Measurements from ENCODE around the gene CST8.

CST8 gene

GRCh38 chr20:23524146-23524545, 33.2 kb downstream of the CST8 start:
- DNase-seq: no peak

- no peak for DNase-seq
These were observed 35.9 kb downstream of the CST8 start for GRCh38 chr20:23526850-23527249.

DNA sequence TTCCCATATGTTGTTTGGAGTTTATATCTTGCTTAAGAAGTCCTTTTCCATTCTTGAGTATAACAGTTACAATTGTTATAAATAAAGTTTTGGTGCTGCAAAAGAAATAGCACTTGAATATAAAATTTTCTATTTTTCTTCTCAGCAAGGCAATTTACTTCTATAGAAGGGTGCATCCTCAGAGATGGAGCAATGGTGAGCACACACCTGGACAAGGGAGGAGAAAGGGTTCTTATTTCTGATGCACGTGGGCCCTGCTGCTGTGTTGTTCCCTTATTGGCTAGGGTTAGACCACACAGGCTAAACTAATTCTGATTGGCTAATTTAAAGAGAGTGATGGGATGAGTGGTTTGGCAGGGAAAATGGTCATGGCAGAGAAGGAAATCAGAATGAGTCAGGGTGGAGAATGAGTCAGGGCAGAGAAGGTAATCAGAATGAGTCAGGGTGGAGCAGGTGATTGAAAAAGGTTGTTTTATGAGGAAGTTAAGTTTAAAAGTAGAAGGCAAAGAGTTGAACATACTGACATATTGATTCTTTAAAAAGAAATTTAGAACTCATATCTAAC, 38.0 kb downstream of the CST8 start:
- no peak for DNase-seq

DNA sequence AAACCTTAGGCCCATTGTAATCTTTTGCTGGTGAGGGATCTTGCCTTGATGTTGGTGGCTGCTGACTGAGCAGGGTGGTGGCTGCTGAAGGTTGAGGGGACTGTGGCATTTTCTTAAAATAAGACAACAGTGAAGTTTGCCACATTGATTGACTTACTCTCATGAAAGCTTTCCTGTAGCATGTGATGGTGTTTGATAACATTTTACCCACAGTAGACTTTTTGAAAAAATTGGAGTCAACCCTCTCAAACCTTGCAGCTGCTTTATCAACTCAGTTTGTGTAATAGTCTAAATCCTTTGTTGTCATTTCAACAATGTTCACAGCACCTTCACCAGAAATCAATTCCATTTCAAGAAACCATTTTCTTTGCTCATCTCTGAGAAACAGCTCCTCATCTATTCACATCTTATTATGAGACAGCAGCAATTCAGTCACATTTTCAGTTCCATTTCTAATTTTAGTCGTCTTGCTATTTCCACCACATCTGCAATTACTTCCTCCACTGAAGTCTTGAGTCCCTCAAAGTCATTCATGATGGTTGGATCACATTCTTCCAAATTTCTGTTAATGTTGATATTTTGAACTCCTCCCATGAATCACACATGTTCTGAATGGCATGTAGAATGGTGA, 40.1 kb downstream of the CST8 start:
- DNase-seq: no peak

DNA sequence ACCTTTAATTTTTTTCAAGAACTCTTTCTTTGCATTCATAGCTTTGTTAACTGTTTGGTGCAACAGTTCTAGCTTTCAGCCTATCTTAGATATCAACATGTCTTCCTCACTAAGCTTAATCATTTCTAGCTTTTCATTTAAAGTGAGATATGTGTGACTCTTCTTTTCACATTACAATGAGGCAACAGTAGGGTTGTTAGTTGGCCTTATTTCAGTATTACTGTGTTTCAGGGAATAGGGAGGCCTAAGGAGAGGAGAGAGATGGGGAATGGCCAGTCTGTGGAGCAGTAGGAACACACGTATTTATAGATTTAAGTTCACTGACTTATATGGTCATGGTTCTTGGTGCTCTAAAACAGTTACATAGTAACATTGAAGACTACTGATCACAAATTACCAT, 41.6 kb downstream of the CST8 start:
- DNase-seq: no peak

GRCh38 chr20:23533161-23533560, 42.2 kb downstream of the CST8 start:
- DNase-seq: no peak

GRCh38 chr20:23534801-23535593, 44.1 kb downstream of the CST8 start:
- DNase-seq: no peak

- DNase-seq: no peak
These were observed 45.5 kb downstream of the CST8 start for GRCh38 chr20:23536328-23536974.

- DNase-seq: no peak
These were observed 46.1 kb downstream of the CST8 start for GRCh38 chr20:23537030-23537429.

GRCh38 chr20:23540624-23541023, 49.7 kb downstream of the CST8 start:
- no peak for DNase-seq

DNA sequence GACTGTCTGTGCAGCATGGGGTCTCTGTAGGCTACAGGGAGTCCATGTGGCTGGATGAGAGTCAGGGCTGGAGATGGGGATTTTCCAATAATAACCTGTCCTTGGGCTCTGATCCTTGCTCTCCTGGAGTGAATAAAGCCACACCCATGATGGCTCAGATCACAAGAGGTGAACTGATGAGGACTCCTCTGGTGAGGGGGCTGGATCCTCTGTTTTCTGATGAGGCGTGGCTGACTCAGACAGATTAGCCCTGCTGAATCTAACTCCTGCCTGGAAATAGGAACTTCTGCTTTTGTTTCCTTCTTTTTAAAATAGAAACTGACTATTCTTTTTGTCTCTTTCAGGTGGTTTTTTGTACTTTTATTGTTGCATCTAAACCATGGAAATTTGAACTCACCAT, 50.4 kb downstream of the CST8 start:
- DNase-seq: no peak

DNA sequence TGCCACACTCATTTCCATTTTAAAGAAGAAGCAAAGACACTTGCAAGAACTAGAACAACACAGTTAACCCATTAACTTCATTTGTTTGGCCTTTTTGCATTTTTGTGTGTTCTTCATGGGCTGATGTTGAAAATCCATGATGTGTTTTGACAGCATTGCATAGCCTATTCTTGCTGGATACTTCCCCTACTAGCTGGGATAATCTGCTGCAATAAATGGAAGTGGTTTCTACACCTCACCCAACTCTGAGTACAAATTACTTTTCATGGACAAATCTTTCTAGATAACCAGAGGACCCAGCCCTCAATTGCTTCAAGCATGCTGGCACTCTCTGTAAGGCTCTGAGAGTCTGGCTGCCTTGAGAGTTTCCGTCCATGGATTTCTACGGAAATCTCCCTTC, 50.9 kb downstream of the CST8 start:
- no peak for DNase-seq

DNA sequence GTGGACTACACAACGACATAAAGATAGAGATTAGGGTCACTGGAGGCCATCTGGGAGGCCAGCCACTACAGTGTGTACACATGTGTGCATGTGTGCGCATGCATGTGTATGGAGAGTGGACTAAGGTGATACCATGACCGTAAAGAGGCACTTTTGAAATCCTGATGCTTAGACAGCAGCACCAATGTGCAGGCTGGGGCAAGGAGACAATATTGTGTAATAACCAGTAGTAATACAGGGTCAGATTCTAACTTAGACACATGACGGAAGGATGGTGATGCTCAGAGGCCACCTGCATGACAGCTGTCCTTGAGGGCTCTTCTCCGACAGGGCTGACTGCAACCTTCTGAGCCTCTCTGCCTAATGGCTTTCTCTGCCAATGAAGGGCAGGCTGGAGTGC, 51.9 kb downstream of the CST8 start:
- no peak for DNase-seq

DNA sequence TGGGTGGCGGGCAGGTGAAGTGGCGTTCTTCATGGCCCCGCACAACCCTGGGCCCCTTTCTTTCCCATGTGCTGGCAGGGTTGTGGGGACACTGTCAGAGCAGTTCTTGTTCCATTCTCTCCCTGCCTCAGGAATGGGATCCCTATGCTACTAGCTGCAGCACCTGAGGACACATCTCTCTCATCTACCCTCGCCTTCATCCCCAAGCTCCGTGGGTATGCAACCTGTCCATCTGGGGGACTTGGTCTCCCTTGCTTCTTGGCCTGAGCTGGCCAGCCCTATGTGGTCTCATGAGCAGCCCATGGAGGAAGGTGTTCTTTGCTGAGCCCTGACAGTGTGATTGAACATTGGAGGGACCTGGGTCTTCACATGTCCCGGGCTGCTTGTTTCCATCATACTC, 53.2 kb downstream of the CST8 start:
- DNase-seq: no peak
